ENCODE data around the gene JAK2.

- TF ChIP-seq POLR2A (IDR thresholded peaks at IDR 0.05) = no peak
- no peak for TF ChIP-seq CTCF (IDR thresholded peaks at IDR 0.05)
These were observed 46.6 kb upstream of the JAK2 start for GRCh38 chr9:4938496-4938895.

All from body of pancreas (tissue), 4 donors.